HEK293 (cell line): Measurements from ENCODE around the gene WDR48.

ENCODE experiments used
- CTCF ChIA-PET: fragments of 350-600 bp; formaldehyde crosslinking; extraction: SDS; loops from one replicate; lab custom pipeline; 2021; ENCODE audit warnings: antibody characterized with exemption; lab: Yijun Ruan, JAX
- POLR2A ChIA-PET: fragments of 300-600 bp; formaldehyde crosslinking; extraction: SDS; loops from one replicate; lab custom pipeline; 2020; ENCODE audit warnings: antibody characterized with exemption, inconsistent platforms; lab: Yijun Ruan, JAX
- H3K27ac ChIP-seq: fragments of 200-500 bp; sonication (Bioruptor generic); 2 replicates; pipeline ENCODE4 v1.5.1; 2014; ENCODE audit warnings: low read depth, low read length, control low read depth, inconsistent platforms; ENCODE audit errors: extremely low read depth
- H3K36me3 ChIP-seq, 2 experiments: fragments of 200-500 bp in 1 of 2; sonication (Bioruptor generic) in 1 of 2; 1 replicate in 1 of 2; 2 replicates in 1 of 2; pipeline ENCODE4 v1.5.1; 2014 to 2017; ENCODE audit warnings: inconsistent platforms in 2 of 2, low read length in 2 of 2; ENCODE audit not compliant: control insufficient read depth in 2 of 2, insufficient read depth in 1 of 2
- H3K4me1 ChIP-seq: fragments of 200-500 bp; sonication (Bioruptor generic); 2 replicates; pipeline ENCODE4 v1.5.1; 2014; ENCODE audit warnings: mild to moderate bottlenecking, low read length, inconsistent platforms; ENCODE audit not compliant: control insufficient read depth, insufficient read depth
- H3K4me3 ChIP-seq: 2 replicates; pipeline ENCODE4 v1.5.1; 2011; ENCODE audit warnings: low read depth, mild to moderate bottlenecking, control low read depth, low read length, moderate library complexity
- H3K9me3 ChIP-seq: fragments of 200-500 bp; sonication (Bioruptor generic); 2 replicates; pipeline ENCODE4 v1.5.1; 2014; ENCODE audit warnings: low read depth, low read length, inconsistent platforms; ENCODE audit not compliant: control insufficient read depth, insufficient read depth
- GLI4 ChIP-seq: fragments of 450-650 bp; formaldehyde crosslinking; IDR thresholded peaks from 2 replicates; pipeline ENCODE4 v1.5.1; 2016; ENCODE audit warnings: missing biosample characterization, missing genetic modification characterization
- OSR2 ChIP-seq: fragments of 450-650 bp; formaldehyde crosslinking; IDR thresholded peaks from 2 replicates; pipeline ENCODE4 v1.5.1; 2016; ENCODE audit warnings: missing biosample characterization, missing genetic modification characterization
- PATZ1 ChIP-seq: fragments of 450-650 bp; formaldehyde crosslinking; IDR thresholded peaks from 2 replicates; pipeline ENCODE4 v1.5.1; 2016; ENCODE audit warnings: missing biosample characterization, missing genetic modification characterization
- REPIN1 ChIP-seq: fragments of 450-650 bp; formaldehyde crosslinking; IDR thresholded peaks from 2 replicates; pipeline ENCODE4 v1.5.1; 2017; ENCODE audit warnings: missing biosample characterization, missing genetic modification characterization, low read depth
- ZBTB17 ChIP-seq: fragments of 450-650 bp; formaldehyde crosslinking; IDR thresholded peaks from 2 replicates; pipeline ENCODE4 v1.5.1; 2016; ENCODE audit warnings: missing biosample characterization, missing genetic modification characterization
- ZBTB20 ChIP-seq: fragments of 450-650 bp; formaldehyde crosslinking; IDR thresholded peaks from 2 replicates; pipeline ENCODE4 v1.5.1; 2016; ENCODE audit warnings: missing biosample characterization, missing genetic modification characterization
- ZBTB49 ChIP-seq: fragments of 450-650 bp; formaldehyde crosslinking; IDR thresholded peaks from 2 replicates; pipeline ENCODE4 v1.5.1; 2016; ENCODE audit warnings: missing biosample characterization, missing genetic modification characterization, low read depth
- ZFP69B ChIP-seq: fragments of 450-650 bp; formaldehyde crosslinking; IDR thresholded peaks from 2 replicates; pipeline ENCODE4 v1.5.1; 2016; ENCODE audit warnings: missing biosample characterization, missing genetic modification characterization
- ZNF133 ChIP-seq: fragments of 450-650 bp; formaldehyde crosslinking; IDR thresholded peaks from 2 replicates; pipeline ENCODE4 v1.5.1; 2016; ENCODE audit warnings: missing biosample characterization, missing genetic modification characterization
- ZNF155 ChIP-seq: fragments of 450-650 bp; formaldehyde crosslinking; IDR thresholded peaks from 2 replicates; pipeline ENCODE4 v1.5.1; 2016; ENCODE audit warnings: missing biosample characterization, missing genetic modification characterization
- ZNF174 ChIP-seq: fragments of 450-650 bp; formaldehyde crosslinking; IDR thresholded peaks from 2 replicates; pipeline ENCODE4 v1.5.0; 2017; ENCODE audit warnings: missing biosample characterization, mild to moderate bottlenecking, missing genetic modification characterization
- ZNF19 ChIP-seq: fragments of 450-650 bp; formaldehyde crosslinking; IDR thresholded peaks from 2 replicates; pipeline ENCODE4; 2016; ENCODE audit warnings: missing biosample characterization, missing genetic modification characterization, low read depth
- ZNF311 ChIP-seq: fragments of 450-650 bp; formaldehyde crosslinking; IDR thresholded peaks from 2 replicates; pipeline ENCODE4 v1.5.1; 2017; ENCODE audit warnings: missing biosample characterization, missing genetic modification characterization, borderline replicate concordance
- ZNF354C ChIP-seq: fragments of 450-650 bp; formaldehyde crosslinking; IDR thresholded peaks from 2 replicates; pipeline ENCODE4 v1.5.1; 2016; ENCODE audit warnings: missing biosample characterization, missing genetic modification characterization, low read depth, borderline replicate concordance
- ZNF398 ChIP-seq: fragments of 450-650 bp; formaldehyde crosslinking; IDR thresholded peaks from 2 replicates; pipeline ENCODE4 v1.5.1; 2017; ENCODE audit warnings: missing biosample characterization, missing genetic modification characterization
- ZNF48 ChIP-seq: fragments of 450-650 bp; formaldehyde crosslinking; IDR thresholded peaks from 2 replicates; pipeline ENCODE4 v1.5.1; 2016; ENCODE audit warnings: missing biosample characterization, missing genetic modification characterization
- ZNF560 ChIP-seq: fragments of 450-650 bp; formaldehyde crosslinking; IDR thresholded peaks from 2 replicates; pipeline ENCODE4 v1.5.1; 2017; ENCODE audit warnings: missing biosample characterization, missing genetic modification characterization, borderline replicate concordance
- ZNF677 ChIP-seq: fragments of 450-650 bp; IDR thresholded peaks from 2 replicates; pipeline ENCODE4 v1.5.0; 2018; ENCODE audit warnings: missing biosample characterization, mild to moderate bottlenecking, missing genetic modification characterization, moderate library complexity
- ZSCAN4 ChIP-seq: fragments of 450-650 bp; formaldehyde crosslinking; IDR thresholded peaks from 2 replicates; pipeline ENCODE4 v1.5.1; 2017; ENCODE audit warnings: missing biosample characterization, missing genetic modification characterization
- TF ChIP-seq, protein P1 (sequence below): fragments of 450-650 bp; formaldehyde crosslinking; IDR thresholded peaks from 2 replicates; pipeline ENCODE4 v1.5.1; 2016; ENCODE audit warnings: missing biosample characterization, missing genetic modification characterization
- TF ChIP-seq, protein P2 (sequence below): fragments of 450-650 bp; formaldehyde crosslinking; IDR thresholded peaks from 2 replicates; pipeline ENCODE4 v1.5.1; 2016; ENCODE audit warnings: missing biosample characterization, missing genetic modification characterization
- TF ChIP-seq, protein P3 (sequence below): fragments of 450-650 bp; IDR thresholded peaks from 2 replicates; pipeline ENCODE4 v1.5.1; 2018; ENCODE audit warnings: missing biosample characterization, mild to moderate bottlenecking, missing genetic modification characterization

Gene WDR48

GRCh38 chr3:39127269-39127907 is 75.6 kb downstream of the WDR48 start (continued):
- TF ChIP-seq, protein P1, sequence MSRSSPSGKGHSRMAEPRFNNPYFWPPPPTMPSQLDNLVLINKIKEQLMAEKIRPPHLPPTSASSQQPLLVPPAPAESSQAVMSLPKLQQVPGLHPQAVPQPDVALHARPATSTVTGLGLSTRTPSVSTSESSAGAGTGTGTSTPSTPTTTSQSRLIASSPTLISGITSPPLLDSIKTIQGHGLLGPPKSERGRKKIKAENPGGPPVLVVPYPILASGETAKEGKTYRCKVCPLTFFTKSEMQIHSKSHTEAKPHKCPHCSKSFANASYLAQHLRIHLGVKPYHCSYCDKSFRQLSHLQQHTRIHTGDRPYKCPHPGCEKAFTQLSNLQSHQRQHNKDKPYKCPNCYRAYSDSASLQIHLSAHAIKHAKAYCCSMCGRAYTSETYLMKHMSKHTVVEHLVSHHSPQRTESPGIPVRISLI (tag by site-specific recombination) = no peak
- no peak for TF ChIP-seq ZBTB20 (tag by site-specific recombination)

DNA sequence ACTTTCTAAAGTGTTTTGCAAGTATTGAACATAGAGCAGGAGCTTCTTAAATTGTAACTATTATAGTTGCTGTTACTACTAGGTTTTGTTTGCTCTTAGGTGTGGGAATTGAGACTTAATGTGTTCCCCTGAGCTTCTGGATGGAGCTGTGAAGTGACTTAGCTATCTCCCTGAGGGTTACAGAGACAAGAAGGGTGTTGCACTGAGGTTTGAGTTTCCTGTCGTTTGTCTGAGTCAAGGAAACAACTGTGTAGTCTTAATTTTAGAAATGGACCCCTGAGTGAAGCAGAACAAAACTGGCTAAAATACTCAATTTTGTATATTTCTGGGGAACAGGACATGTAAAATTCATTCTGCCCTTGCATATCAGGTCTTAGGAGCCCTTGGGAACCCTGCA is 76.1 kb downstream of the WDR48 start:
- no peaks in the 10 kb centered on the region for H3K9me3 ChIP-seq
- ChIA-PET POLR2A (interaction anchor here (0.8 to 1.3 kb wide), 2 partner anchors 20 to 50 kb away, joined by 3 to 5 read pairs; partner anchors contain the start of genes GORASP1 and TTC21A), CTCF (interaction anchor here (1.2 to 8.1 kb wide), 6 partner anchors 12 to 164 kb away, joined by 4 to 145 read pairs (median 33); no protein-coding TSS in a partner anchor)
- TF ChIP-seq OSR2 = no peak
- no peak for TF ChIP-seq ZSCAN4 (tag by site-specific recombination)
- TF ChIP-seq ZNF311 (tag by site-specific recombination) = no peak
- TF ChIP-seq ZNF133 (tag by site-specific recombination) = no peak
- no peaks in the 10 kb centered on the region for H3K4me1 ChIP-seq
- no peak overlapping the region for H3K27ac ChIP-seq
- H3K36me3 ChIP-seq = no peaks in the 10 kb centered on the region
- H3K4me3 ChIP-seq = no peak overlapping the region

DNA sequence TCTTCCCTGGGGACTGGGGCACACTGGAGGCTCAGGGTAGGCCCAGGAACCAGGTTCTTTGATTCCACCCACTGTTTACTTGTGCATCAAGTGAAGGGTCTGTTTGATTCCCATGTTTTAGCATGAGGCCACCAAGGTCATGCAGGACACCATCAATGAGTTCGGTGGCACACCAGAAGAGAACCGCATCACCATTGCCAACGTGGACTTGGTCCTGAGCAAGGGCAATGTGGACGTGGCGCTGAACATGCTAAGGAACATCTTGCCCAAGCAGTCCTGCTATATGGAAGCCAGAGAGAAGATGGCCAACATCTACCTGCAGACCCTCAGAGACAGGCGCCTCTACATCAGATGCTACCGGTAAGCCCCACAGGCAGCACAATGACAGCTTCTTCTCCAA is 77.1 kb downstream of the WDR48 start:
- ChIA-PET CTCF (interaction anchor here (5.2 to 8.1 kb wide), 3 partner anchors 61 to 163 kb away, joined by 47 to 145 read pairs (median 64); no protein-coding TSS in a partner anchor), POLR2A (no interaction called here)
- H3K36me3 ChIP-seq = no peaks in the 10 kb centered on the region
- no peak overlapping the region for H3K27ac ChIP-seq
- no peaks in the 10 kb centered on the region for H3K4me1 ChIP-seq
- H3K4me3 ChIP-seq = no peak overlapping the region
- TF ChIP-seq ZBTB49 = no peak
- TF ChIP-seq REPIN1 (tag by site-specific recombination) = no peak
- TF ChIP-seq ZNF560 = no peak
- TF ChIP-seq, protein P2, sequence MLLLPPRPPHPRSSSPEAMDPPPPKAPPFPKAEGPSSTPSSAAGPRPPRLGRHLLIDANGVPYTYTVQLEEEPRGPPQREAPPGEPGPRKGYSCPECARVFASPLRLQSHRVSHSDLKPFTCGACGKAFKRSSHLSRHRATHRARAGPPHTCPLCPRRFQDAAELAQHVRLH = no peak
- no peak for TF ChIP-seq ZNF398 (tag by site-specific recombination)
- TF ChIP-seq ZNF677 = no peak
- TF ChIP-seq ZBTB17 (tag by site-specific recombination) = no peak
- TF ChIP-seq ZFP69B (tag by site-specific recombination) = no peak
- TF ChIP-seq ZNF174 (tag by site-specific recombination) = no peak
- no peak for TF ChIP-seq ZNF19 (tag by site-specific recombination)
- no peak for TF ChIP-seq PATZ1 (tag by site-specific recombination)
- no peak for TF ChIP-seq GLI4 (tag by site-specific recombination)
- TF ChIP-seq ZNF155 (tag by site-specific recombination) = no peak
- TF ChIP-seq, protein P3, sequence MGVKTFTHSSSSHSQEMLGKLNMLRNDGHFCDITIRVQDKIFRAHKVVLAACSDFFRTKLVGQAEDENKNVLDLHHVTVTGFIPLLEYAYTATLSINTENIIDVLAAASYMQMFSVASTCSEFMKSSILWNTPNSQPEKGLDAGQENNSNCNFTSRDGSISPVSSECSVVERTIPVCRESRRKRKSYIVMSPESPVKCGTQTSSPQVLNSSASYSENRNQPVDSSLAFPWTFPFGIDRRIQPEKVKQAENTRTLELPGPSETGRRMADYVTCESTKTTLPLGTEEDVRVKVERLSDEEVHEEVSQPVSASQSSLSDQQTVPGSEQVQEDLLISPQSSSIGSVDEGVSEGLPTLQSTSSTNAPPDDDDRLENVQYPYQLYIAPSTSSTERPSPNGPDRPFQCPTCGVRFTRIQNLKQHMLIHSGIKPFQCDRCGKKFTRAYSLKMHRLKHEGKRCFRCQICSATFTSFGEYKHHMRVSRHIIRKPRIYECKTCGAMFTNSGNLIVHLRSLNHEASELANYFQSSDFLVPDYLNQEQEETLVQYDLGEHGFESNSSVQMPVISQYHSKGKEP (tag by site-specific recombination) = no peak
- no peak for TF ChIP-seq ZNF354C (tag by site-specific recombination)
- TF ChIP-seq ZNF48 (tag by site-specific recombination) = no peak
- no peaks in the 10 kb centered on the region for H3K9me3 ChIP-seq
